Activated CD4-positive, alpha-beta T cell treated with anti-CD3 and anti-CD28 coated beads, Interleukin-2, Interleukin-6, amounts not matched to agents 100 ng/mL and 50 ng/mL, durations not matched to agents 16 hours and 8 hours (primary cell): Measurements from ENCODE around the gene IQCN.
A peak's percentile ranks its signal among the peaks of the same experiment; 100 is the strongest.

Experiments
- DNase-seq: peaks from one replicate; pipeline ENCODE4 v3.0.0-alpha.2; 2020

IQCN gene

GRCh38 chr19:18274219-18274780 is at the start of gene IQCN:
TSS of gene IQCN (minus strand) at chr19:18274452. CDS start at chr19:18269478, 4,974 bp downstream.
- peak; percentile 39 for DNase-seq

- peak; percentile 100 for DNase-seq
Measured at GRCh38 chr19:18322759-18323460, 48.7 kb upstream of the IQCN start, which contains the start of gene LSM4. TSS of gene LSM4 (minus strand) at chr19:18323076. CDS start at chr19:18323020, 56 bp downstream.

- peak; percentile 72 for DNase-seq
Measured at GRCh38 chr19:18322318-18322758, 48.1 kb upstream of the IQCN start.

- peak; percentile 76 for DNase-seq
Measured at GRCh38 chr19:18321734-18322102, 47.5 kb upstream of the IQCN start.

- no peak for DNase-seq
Measured at GRCh38 chr19:18320865-18321733, 46.8 kb upstream of the IQCN start.

GRCh38 chr19:18319591-18320135 is 45.4 kb upstream of the IQCN start:
- no peak for DNase-seq

GRCh38 chr19:18317961-18318800 is 43.9 kb upstream of the IQCN start:
- peak; percentile 80 for DNase-seq

GRCh38 chr19:18313398-18313797 is 39.1 kb upstream of the IQCN start:
- DNase-seq: no peak

- no peak for DNase-seq
Measured at GRCh38 chr19:18312092-18312534, 37.9 kb upstream of the IQCN start.

GRCh38 chr19:18311502-18312091 is 37.3 kb upstream of the IQCN start:
- DNase-seq: no peak

- DNase-seq: no peak
Measured at GRCh38 chr19:18310966-18311365, 36.7 kb upstream of the IQCN start.

- no peak for DNase-seq
Measured at GRCh38 chr19:18310118-18310909, 36.1 kb upstream of the IQCN start.

- DNase-seq: no peak
Measured at GRCh38 chr19:18309525-18310064, 35.3 kb upstream of the IQCN start.

GRCh38 chr19:18308948-18309325 is 34.7 kb upstream of the IQCN start:
- DNase-seq: no peak

- DNase-seq: no peak
Measured at GRCh38 chr19:18308051-18308947, 34.0 kb upstream of the IQCN start.

GRCh38 chr19:18307271-18307681 is 33.0 kb upstream of the IQCN start:
- peak; percentile 35 for DNase-seq

- DNase-seq: no peak
Measured at GRCh38 chr19:18306888-18307260, 32.6 kb upstream of the IQCN start.

- DNase-seq: no peak
Measured at GRCh38 chr19:18306209-18306887, 32.1 kb upstream of the IQCN start.
